ENCODE results near the gene STYXL2. TPM values are rescaled to one million over a fixed set of nuclear protein-coding genes. Genes with fewer than 3 reads are reported as not detected.

The STYXL2 gene
- total RNA-seq, 2 experiments from 2014 or later, result not detected

GRCh38 chr1:167095368-167095767, 1.5 kb downstream of the STYXL2 start:
- CTCF ChIA-PET, result interaction anchor here (1.5 kb wide), 1 partner anchor 36 kb away, joined by 5 read pairs; no protein-coding TSS in a partner anchor
- intact Hi-C loops (cut with micrococcal nuclease), result no loop called here
- Mint-ChIP-seq H3K9me3 (peaks cover 2% of the 10 kb centered on the region), H3K4me3 (no peak overlapping the region), H3K4me1 (ENCODE audit: low read depth) (peaks cover 17% of the 10 kb centered on the region), H3K36me3 (ENCODE audit: low read depth) (no peaks in the 10 kb centered on the region), H3K27ac (no peak overlapping the region), H3K27me3 (ENCODE audit: low read depth) (no peaks in the 10 kb centered on the region)
- DNase-seq, result peak; percentile 36

GRCh38 chr1:167099851-167100250, 6.0 kb downstream of the STYXL2 start:
- H3K27me3 Mint-ChIP-seq (ENCODE audit: low read depth), result no peaks in the 10 kb centered on the region
- H3K27ac Mint-ChIP-seq, result no peak overlapping the region
- no peak for DNase-seq
- intact Hi-C loops (cut with micrococcal nuclease), result loop anchor here (5.0 to 10.0 kb wide), 2 partner anchors 347 to 1465 kb away; partner anchors contain the start of gene MGST3
- no peaks in the 10 kb centered on the region for H3K36me3 Mint-ChIP-seq (ENCODE audit: low read depth)
- peaks cover 2% of the 10 kb centered on the region for H3K9me3 Mint-ChIP-seq
- H3K4me3 Mint-ChIP-seq, result no peak overlapping the region
- peaks cover 34% of the 10 kb centered on the region for H3K4me1 Mint-ChIP-seq (ENCODE audit: low read depth)
- CTCF ChIA-PET, result no interaction called here

- Mint-ChIP-seq H3K27me3 (ENCODE audit: low read depth) (no peaks in the 10 kb centered on the region), H3K27ac (no peak overlapping the region), H3K4me3 (no peak overlapping the region), H3K36me3 (ENCODE audit: low read depth) (no peaks in the 10 kb centered on the region), H3K9me3 (peaks cover 2% of the 10 kb centered on the region), H3K4me1 (ENCODE audit: low read depth) (peaks cover 34% of the 10 kb centered on the region)
- intact Hi-C loops (cut with micrococcal nuclease), result loop anchor here (5.0 to 10.0 kb wide), 2 partner anchors 347 to 1466 kb away; partner anchors contain the start of gene MGST3
- DNase-seq, result no peak
- CTCF ChIA-PET, result interaction anchor here (0.6 kb wide), 1 partner anchor 42 kb away, joined by 5 read pairs; no protein-coding TSS in a partner anchor
Observed at GRCh38 chr1:167100730-167101129, 6.9 kb downstream of the STYXL2 start.

GRCh38 chr1:167101754-167102153, 7.9 kb downstream of the STYXL2 start:
- Mint-ChIP-seq H3K9me3 (peaks cover 2% of the 10 kb centered on the region), H3K36me3 (ENCODE audit: low read depth) (no peaks in the 10 kb centered on the region), H3K4me1 (ENCODE audit: low read depth) (peaks cover 33% of the 10 kb centered on the region), H3K27me3 (ENCODE audit: low read depth) (no peaks in the 10 kb centered on the region), H3K27ac (no peak overlapping the region), H3K4me3 (no peak overlapping the region)
- CTCF ChIA-PET, result interaction anchor here (1.6 kb wide), 1 partner anchor 9 kb away, joined by 6 read pairs; no protein-coding TSS in a partner anchor
- DNase-seq, result no peak
- intact Hi-C loops (cut with micrococcal nuclease), result loop anchor here (5.0 to 10.0 kb wide), 2 partner anchors 346 to 1467 kb away; partner anchors contain the start of gene MGST3

- Mint-ChIP-seq H3K36me3 (ENCODE audit: low read depth) (no peaks in the 10 kb centered on the region), H3K4me1 (ENCODE audit: low read depth) (peaks cover 33% of the 10 kb centered on the region), H3K27me3 (ENCODE audit: low read depth) (no peaks in the 10 kb centered on the region), H3K27ac (no peak overlapping the region), H3K4me3 (no peak overlapping the region), H3K9me3 (no peaks in the 10 kb centered on the region)
- intact Hi-C loops (cut with micrococcal nuclease), result loop anchor here (1.0 to 10.0 kb wide), 6 partner anchors 8 to 1468 kb away; partner anchors contain the start of genes GPA33, MGST3 and POU2F1
- CTCF ChIA-PET, result interaction anchor here (0.7 to 1.4 kb wide), 6 partner anchors 10 to 194 kb away, joined by 3 read pairs; no protein-coding TSS in a partner anchor
- DNase-seq, result no peak
Observed at GRCh38 chr1:167102906-167103573, 9.2 kb downstream of the STYXL2 start.

- intact Hi-C loops (cut with micrococcal nuclease), result loop anchor here (5.0 to 10.0 kb wide), 2 partner anchors 343 to 1469 kb away; partner anchors contain the start of gene MGST3
- H3K36me3 Mint-ChIP-seq (ENCODE audit: low read depth), result no peaks in the 10 kb centered on the region
- peak; percentile 43 for DNase-seq
- no peaks in the 10 kb centered on the region for H3K27me3 Mint-ChIP-seq (ENCODE audit: low read depth)
- peaks cover 44% of the 10 kb centered on the region for H3K4me1 Mint-ChIP-seq (ENCODE audit: low read depth)
- H3K9me3 Mint-ChIP-seq, result no peaks in the 10 kb centered on the region
- peak overlapping the region; percentile 16 for H3K4me3 Mint-ChIP-seq
- peak overlapping the region; percentile 71 for H3K27ac Mint-ChIP-seq
- CTCF ChIA-PET, result interaction anchor here (1.0 to 1.7 kb wide), 5 partner anchors 11 to 436 kb away, joined by 3 to 5 read pairs (median 4); no protein-coding TSS in a partner anchor
Observed at GRCh38 chr1:167104256-167104633, 10.4 kb downstream of the STYXL2 start.

- H3K4me3 Mint-ChIP-seq, result no peak overlapping the region
- no peaks in the 10 kb centered on the region for H3K27me3 Mint-ChIP-seq (ENCODE audit: low read depth)
- intact Hi-C loops (cut with micrococcal nuclease), result loop anchor here (10.0 kb wide), 1 partner anchor 1471 kb away; the partner anchor contains the start of gene MGST3
- H3K36me3 Mint-ChIP-seq (ENCODE audit: low read depth), result no peaks in the 10 kb centered on the region
- H3K27ac Mint-ChIP-seq, result peak overlapping the region; percentile 42
- CTCF ChIA-PET, result interaction anchor here (0.7 to 1.7 kb wide), 4 partner anchors 21 to 44 kb away, joined by 3 to 5 read pairs (median 4); no protein-coding TSS in a partner anchor
- H3K4me1 Mint-ChIP-seq (ENCODE audit: low read depth), result peaks cover 56% of the 10 kb centered on the region
- H3K9me3 Mint-ChIP-seq, result peaks cover 5% of the 10 kb centered on the region
- no peak for DNase-seq
Observed at GRCh38 chr1:167105271-167106118, 11.6 kb downstream of the STYXL2 start.

- peaks cover 7% of the 10 kb centered on the region for H3K9me3 Mint-ChIP-seq
- no peak for DNase-seq
- H3K27me3 Mint-ChIP-seq (ENCODE audit: low read depth), result no peaks in the 10 kb centered on the region
- intact Hi-C loops (cut with micrococcal nuclease), result loop anchor here (10.0 kb wide), 1 partner anchor 1471 kb away; the partner anchor contains the start of gene MGST3
- H3K36me3 Mint-ChIP-seq (ENCODE audit: low read depth), result no peaks in the 10 kb centered on the region
- CTCF ChIA-PET, result no interaction called here
- peaks cover 62% of the 10 kb centered on the region for H3K4me1 Mint-ChIP-seq (ENCODE audit: low read depth)
- H3K27ac Mint-ChIP-seq, result no peak overlapping the region
- H3K4me3 Mint-ChIP-seq, result no peak overlapping the region
Observed at GRCh38 chr1:167106119-167106461, 12.2 kb downstream of the STYXL2 start.

GRCh38 chr1:167107456-167107855, 13.6 kb downstream of the STYXL2 start:
- Mint-ChIP-seq H3K4me1 (ENCODE audit: low read depth) (peaks cover 63% of the 10 kb centered on the region), H3K9me3 (peaks cover 7% of the 10 kb centered on the region), H3K27ac (no peak overlapping the region), H3K27me3 (ENCODE audit: low read depth) (no peaks in the 10 kb centered on the region), H3K4me3 (no peak overlapping the region), H3K36me3 (ENCODE audit: low read depth) (no peaks in the 10 kb centered on the region)
- intact Hi-C loops (cut with micrococcal nuclease), result loop anchor here (10.0 kb wide), 1 partner anchor 1473 kb away; the partner anchor contains the start of gene MGST3
- CTCF ChIA-PET, result interaction anchor here (2.2 to 2.6 kb wide), 2 partner anchors 14 to 15 kb away, joined by 8 to 9 read pairs; no protein-coding TSS in a partner anchor
- no peak for DNase-seq

GRCh38 chr1:167109125-167109524, 15.2 kb downstream of the STYXL2 start:
- DNase-seq, result no peak
- Mint-ChIP-seq H3K9me3 (peaks cover 7% of the 10 kb centered on the region), H3K36me3 (ENCODE audit: low read depth) (no peaks in the 10 kb centered on the region), H3K27me3 (ENCODE audit: low read depth) (no peaks in the 10 kb centered on the region), H3K4me1 (ENCODE audit: low read depth) (peaks cover 48% of the 10 kb centered on the region), H3K27ac (no peak overlapping the region), H3K4me3 (no peak overlapping the region)
- intact Hi-C loops (cut with micrococcal nuclease), result loop anchor here (10.0 kb wide), 1 partner anchor 1474 kb away; the partner anchor contains the start of gene MGST3
- CTCF ChIA-PET, result interaction anchor here (0.8 to 2.6 kb wide), 8 partner anchors 9 to 449 kb away, joined by 3 to 9 read pairs (median 6); no protein-coding TSS in a partner anchor

- H3K27me3 Mint-ChIP-seq (ENCODE audit: low read depth), result no peaks in the 10 kb centered on the region
- H3K4me3 Mint-ChIP-seq, result no peak overlapping the region
Observed at GRCh38 chr1:167110586-167110985, 16.7 kb downstream of the STYXL2 start.

More at GRCh38 chr1:167110586-167110985, 16.7 kb downstream of the STYXL2 start:
- peaks cover 7% of the 10 kb centered on the region for H3K9me3 Mint-ChIP-seq
- no peaks in the 10 kb centered on the region for H3K36me3 Mint-ChIP-seq (ENCODE audit: low read depth)
- peaks cover 33% of the 10 kb centered on the region for H3K4me1 Mint-ChIP-seq (ENCODE audit: low read depth)
- intact Hi-C loops (cut with micrococcal nuclease), result no loop called here
- DNase-seq, result peak; percentile 65
- CTCF ChIA-PET, result interaction anchor here (0.6 to 1.4 kb wide), 2 partner anchors 14 to 44 kb away, joined by 3 to 4 read pairs; no protein-coding TSS in a partner anchor
- H3K27ac Mint-ChIP-seq, result peak overlapping the region; percentile 17
